HG03175 (cell line): ENCODE results near the gene HMGB2.

Experiments
- ATAC-seq: cut with Tn5 transposase; IDR thresholded peaks from one replicate; pipeline ENCODE4 v1.9.1; 2021; ENCODE audit warnings: mild to moderate bottlenecking, moderate library complexity; ENCODE audit not compliant: unreplicated experiment

Gene HMGB2

GRCh38 chr4:173334085-173334890 lies at the start of gene HMGB2:
HMGB2 (minus strand) TSS chr4:173334358; CDS start chr4:173333649, 709 bp downstream.
- ATAC-seq, result peak; percentile 91

DNA sequence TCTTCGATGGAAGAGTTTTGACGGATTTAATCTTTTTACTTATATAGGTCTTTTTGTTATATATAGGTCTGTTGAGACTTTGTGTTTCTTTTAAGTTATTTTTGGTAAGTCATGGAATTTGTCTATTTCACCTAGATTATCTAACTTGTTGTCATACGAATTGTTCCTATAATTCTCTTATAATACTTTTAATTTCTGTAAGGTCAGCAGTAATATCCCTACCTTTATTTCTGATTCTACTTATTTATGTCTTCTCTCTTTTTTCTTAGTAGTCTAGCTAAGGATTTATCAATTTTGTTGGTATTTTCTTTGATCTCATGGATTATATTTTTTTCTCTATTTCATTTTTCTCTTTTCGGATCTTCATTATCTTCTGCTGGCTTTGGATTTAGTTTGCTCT lies 48.2 kb upstream of the HMGB2 start:
- no peak for ATAC-seq

GRCh38 chr4:173381610-173382009 lies 47.5 kb upstream of the HMGB2 start:
- ATAC-seq, result no peak

GRCh38 chr4:173380987-173381386 lies 46.8 kb upstream of the HMGB2 start:
- ATAC-seq, result no peak

GRCh38 chr4:173379929-173380328 lies 45.8 kb upstream of the HMGB2 start:
- no peak for ATAC-seq

DNA sequence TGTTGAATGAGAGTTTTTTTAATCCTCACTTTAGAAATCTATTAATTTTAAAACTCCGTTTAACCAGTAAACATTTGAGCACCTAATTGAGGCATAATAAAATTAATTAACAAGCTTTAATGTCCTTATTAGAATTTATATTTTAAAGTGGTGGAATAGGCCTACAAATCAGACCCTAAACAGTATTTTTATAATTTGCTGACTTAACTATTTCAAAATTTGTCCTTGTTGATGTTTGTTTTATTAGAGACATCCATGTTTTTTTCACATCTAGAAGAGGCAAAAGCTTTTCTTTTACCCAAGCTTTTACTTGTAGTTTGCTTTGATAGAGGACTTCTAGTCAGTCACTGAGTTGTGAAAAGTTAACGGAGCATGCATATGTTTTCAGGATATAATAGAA lies 40.4 kb upstream of the HMGB2 start:
- ATAC-seq, result no peak

DNA sequence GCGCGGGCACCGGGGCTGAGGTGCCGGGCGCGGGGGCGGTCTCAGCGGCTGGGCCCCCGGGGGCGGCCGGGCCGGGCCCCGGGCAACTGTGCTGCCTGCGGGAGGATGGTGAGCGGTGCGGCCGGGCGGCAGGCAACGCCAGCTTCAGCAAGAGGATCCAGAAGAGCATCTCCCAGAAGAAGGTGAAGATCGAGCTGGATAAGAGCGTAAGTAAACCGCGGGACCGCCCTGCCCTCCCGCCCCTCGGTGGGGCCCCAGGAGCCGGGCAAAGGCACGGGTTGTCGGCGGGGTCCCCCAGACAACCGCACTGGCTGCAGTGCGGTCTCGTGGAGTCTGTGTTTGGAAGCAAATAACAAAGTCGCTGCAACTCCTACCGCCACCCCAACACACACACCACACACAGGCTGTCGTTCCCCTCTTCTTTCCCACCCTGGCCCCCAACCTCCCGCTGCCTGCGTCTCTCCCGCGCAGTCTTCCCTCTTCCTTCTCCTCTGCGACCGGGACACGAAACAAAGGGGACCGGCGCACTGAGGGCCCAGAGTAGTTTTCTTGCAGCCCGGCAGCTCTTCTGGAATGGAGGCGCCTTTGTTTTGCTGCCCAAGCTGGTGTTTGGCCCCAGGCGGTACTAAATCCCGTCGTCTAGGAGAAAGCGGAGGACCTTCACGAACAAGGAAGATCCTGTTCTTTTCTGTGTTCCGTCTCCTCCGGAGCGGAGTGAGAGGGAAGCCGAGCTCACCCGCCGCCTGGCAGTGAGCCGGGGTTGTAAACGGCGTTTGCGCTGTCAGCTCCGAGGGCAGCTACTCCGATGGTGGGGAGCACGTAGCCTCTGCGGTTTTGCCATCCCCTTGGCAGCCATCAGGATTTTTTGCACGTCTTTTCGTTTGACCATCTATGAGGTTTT lies 37.4 kb upstream of the HMGB2 start:
- peak; percentile 21 for ATAC-seq

DNA sequence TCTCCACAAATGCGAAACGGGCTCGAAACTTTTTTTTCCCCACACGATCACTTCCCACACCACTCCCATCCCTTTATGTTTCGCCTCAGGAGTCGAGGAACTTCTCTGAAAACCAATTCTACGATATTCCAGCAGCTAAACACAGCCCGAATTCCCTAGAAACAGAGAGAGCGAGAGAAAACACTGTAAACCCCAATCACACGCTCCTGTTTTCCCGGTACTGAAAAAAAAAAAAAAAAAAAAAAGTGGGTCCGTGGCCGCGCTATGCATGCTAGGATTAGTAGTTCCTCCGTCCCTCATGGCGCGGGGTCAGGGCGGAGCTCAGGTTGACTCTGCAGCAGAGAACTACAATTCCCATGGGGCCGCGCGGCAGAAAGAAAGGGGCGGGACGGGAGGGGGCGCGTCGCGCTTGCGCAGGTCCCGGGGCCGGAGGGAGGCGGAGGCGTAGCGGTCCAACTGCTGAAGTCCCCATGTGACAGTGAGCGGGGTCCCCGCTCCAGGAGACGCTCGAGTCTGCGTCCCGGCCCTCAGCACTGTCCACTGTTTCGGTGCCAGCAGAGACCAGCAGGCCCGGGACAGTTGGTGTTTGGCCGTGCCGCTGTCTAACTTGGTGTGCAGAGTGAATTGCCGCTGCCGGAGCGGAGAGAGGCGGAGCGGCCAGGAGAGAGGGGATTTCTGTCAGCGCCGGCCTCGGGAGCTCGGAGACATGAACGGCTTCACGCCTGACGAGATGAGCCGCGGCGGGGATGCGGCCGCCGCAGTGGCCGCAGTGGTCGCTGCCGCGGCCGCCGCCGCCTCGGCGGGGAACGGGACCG lies 36.5 kb upstream of the HMGB2 start, which contains the start of gene SAP30:
TSS of gene SAP30 (plus strand) at position 478 of the 815 bp plus-strand sequence. CDS start at position 707, 229 bp downstream.
- peak; percentile 72 for ATAC-seq

DNA sequence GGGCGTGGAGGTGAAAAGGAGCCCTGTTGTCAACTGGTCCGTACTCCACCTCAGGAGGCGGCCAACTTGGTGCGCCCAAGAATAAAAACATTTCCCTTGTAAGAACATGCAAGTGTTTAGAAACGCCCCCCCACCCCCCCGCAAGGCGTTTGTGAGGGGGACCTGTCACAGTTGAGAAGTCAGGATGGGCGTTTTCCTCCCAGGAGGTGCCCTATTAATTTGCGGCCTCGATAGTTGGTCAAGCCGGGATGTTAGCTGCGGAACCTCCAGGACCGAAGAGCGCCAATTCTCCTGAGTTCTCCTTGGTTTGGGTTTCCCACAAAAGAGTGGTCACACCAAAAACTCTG lies 35.9 kb upstream of the HMGB2 start:
- peak; percentile 8 for ATAC-seq

GRCh38 chr4:173367946-173368345 lies 33.8 kb upstream of the HMGB2 start:
- ATAC-seq, result no peak

DNA sequence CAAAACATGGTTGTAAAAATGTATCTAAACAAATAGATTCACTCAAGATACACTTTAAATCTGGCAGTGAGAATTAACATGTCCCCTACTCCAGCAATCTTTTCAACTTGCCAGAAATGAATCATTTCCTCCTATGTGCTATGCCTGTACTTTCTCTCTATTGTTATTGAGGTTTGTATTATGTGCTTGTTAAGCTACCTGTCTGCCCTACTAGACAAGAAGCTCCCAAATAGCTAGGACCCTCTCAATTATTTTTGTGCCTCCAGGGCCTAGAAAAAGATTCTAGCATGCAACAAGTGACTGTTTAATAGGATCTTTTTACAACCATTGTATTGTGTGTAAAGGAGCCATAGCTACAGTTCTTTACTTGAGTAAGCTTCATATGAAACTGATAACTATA lies 33.1 kb upstream of the HMGB2 start:
- ATAC-seq, result peak; percentile 13

DNA sequence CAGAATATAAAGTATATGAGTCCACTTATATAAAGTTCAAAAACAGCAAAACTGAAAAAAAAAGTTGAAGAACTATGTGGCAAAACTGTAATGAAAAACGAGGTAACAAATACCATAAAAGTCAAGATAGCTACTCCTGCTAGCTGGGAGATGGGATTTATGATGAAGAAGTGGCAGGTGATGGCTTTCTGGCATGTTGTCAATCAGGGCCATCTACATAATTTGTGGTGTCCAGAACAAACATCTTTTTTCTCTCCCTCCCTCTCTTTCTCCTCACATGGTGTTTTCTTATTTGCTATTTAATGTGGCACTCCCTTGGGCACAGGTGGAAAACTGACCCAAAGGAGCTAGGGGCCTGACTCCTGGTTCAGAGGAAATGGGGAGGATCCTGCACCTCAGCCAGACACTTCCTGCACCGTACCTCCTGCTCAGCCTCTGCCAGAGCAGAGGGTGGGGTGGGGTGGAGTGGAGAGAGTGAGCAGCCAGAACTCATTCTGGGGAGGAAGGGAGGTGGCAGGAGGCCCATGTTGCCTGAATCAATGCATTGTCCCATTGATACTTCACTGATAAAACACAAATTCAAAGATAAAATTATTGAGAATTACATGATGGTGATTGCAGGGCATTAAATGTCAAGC lies 31.3 kb upstream of the HMGB2 start:
- ATAC-seq, result no peak

GRCh38 chr4:173362666-173363065 lies 28.5 kb upstream of the HMGB2 start:
- no peak for ATAC-seq

DNA sequence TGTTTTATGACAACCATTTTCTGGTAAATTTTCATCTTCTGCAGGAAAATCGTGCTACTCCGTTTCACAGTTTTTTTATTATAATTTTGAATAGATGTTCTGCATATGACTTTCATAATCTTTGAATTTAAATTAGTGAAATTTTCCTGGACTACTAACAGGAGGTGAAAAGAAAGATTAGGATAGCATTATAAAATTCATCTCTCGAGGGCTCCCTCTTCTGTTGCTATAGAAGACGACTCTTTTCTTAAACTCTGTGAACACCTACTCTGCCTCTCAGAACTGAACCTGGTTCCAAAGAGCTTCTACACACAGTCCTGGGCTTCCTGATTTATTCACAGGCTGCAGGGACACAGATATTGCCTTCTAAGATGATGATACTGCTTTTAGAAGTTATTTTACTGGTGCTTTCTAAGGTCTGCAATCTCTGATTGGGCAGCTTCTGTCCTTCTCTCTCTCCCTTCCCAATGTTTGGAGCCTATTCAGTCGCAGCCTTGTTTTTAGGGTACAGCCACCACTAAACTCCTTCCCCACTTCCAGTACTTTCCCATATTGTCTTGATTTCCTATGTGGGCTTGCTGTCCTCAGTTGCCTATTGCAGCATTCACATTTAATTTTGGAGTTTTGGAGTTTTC lies 26.5 kb upstream of the HMGB2 start:
- no peak for ATAC-seq

- ATAC-seq, result no peak
Observed at GRCh38 chr4:173357939-173358338, 23.8 kb upstream of the HMGB2 start.

GRCh38 chr4:173347467-173347866 lies 13.3 kb upstream of the HMGB2 start:
- ATAC-seq, result no peak

GRCh38 chr4:173346074-173346473 lies 11.9 kb upstream of the HMGB2 start:
- ATAC-seq, result no peak

GRCh38 chr4:173345648-173346047 lies 11.5 kb upstream of the HMGB2 start:
- ATAC-seq, result no peak

DNA sequence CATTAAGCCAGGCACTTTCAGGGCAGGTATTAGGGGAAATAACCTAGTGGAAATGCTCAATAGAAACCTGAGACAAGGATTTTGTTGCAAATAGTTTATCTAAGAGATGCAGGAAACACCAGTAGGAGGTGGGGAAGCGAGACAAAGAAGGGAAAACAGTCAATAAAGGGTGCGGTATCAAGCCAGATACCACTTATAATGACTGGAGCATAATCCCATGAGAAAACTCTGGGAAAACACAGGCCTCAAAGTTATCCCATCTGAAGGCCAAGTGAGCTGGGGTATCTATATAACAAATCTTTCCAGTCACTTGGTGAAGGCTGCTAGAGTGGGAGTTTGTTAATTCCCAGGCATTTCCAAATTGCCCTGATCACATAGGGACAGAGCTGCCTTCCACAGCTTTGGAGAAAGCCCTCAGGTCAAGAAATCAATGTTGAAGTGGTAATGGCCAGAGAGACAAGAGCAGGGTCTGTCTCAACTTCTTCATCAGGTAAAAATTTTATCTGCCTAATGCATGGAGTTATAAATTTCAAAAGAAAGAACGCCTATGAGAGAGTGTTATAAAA lies 9.8 kb upstream of the HMGB2 start:
- no peak for ATAC-seq

DNA sequence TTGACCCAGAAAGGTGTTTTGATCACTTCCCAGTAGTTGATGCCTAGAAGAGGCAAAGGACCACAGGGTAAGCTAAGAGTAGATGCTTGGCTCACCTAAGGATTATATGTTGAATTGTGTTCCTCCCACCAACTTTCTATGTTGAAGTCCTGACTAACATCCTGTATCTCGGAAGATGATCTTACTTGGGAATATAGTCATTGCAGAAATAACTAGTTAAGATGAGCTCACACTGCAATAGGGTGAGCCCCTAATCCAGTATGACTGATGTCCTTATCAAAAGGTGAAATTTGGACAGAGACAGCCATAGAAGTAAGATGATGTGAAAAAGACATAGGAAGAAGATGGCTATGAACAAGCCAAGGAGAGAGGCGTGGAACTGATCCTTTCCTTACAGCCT lies 3.3 kb upstream of the HMGB2 start:
- ATAC-seq, result no peak
